ENCODE measurements around the gene DNAAF5.

DNAAF5 gene

DNA sequence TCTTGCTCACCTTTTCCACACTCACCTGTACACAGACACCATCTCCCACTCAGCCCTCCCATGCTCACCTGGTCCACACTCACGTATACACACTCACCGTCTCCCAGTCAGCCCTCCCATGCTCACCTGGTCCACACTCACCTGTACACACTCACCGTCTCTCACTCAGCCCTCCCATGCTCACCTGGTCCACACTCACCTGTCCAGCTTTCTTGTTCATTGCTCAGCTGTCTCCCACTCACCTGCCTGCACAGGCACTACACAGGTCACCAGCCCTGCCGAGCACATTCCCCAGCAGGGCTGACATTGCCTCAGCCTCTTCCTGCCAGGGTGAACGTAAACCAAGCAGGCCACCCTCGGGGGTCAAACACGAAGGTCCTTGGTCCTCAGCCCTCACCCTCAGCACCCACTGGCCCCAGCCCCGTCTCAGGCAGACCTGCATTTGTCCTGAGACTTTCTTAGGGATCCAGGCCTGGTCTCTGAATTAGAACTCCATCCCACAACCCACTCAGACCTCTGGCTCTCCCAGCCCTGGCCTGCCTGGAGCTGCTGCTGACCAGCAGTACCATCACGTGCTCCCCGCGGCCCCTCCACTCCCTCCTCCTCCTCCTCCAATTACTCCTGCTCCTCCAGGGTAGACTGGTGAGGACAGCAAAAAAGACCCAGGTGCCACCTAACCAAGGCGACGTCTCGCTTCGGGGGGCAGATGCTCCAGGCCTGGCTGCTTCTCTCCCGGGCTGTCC lies 12.8 kb upstream of the DNAAF5 start:
- TF ChIP-seq, protein P1, sequence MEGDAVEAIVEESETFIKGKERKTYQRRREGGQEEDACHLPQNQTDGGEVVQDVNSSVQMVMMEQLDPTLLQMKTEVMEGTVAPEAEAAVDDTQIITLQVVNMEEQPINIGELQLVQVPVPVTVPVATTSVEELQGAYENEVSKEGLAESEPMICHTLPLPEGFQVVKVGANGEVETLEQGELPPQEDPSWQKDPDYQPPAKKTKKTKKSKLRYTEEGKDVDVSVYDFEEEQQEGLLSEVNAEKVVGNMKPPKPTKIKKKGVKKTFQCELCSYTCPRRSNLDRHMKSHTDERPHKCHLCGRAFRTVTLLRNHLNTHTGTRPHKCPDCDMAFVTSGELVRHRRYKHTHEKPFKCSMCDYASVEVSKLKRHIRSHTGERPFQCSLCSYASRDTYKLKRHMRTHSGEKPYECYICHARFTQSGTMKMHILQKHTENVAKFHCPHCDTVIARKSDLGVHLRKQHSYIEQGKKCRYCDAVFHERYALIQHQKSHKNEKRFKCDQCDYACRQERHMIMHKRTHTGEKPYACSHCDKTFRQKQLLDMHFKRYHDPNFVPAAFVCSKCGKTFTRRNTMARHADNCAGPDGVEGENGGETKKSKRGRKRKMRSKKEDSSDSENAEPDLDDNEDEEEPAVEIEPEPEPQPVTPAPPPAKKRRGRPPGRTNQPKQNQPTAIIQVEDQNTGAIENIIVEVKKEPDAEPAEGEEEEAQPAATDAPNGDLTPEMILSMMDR (IDR thresholded peaks at IDR 0.05; ENCODE audit: low read depth, low read length, missing control alignments) = no peak

DNA sequence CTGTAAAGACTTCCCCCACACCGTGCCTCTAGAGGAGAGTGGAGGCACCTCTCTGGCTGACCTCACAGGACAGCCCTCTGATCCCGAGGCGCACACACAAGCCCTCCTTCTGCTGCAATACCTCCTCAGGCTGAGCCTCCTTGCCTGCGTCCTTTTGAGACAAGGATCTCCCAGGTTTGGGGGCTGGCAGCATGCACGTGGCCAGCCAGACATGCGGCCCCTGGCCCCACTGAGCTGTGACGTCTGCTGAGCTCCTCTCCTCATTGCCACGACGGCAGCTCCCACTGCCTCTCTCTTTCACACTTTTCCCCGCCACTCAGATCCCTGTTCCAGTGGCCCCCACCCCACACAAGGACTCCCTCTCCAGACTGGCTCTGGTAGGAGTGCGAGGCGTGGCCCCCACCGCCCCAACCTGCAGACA lies 12.2 kb upstream of the DNAAF5 start:
- in situ Hi-C loops (cut with HindIII; ENCODE audit: low sequenced_read_pairs) = no loop called here

More for the DNA sequence above, 12.8 kb upstream of the DNAAF5 start:
- H3K4me3 ChIP-seq (ENCODE audit: low read depth, low read length) = no peak overlapping the region
- in situ Hi-C loops (cut with HindIII; ENCODE audit: low sequenced_read_pairs) = no loop called here
- no peak for DNase-seq (ENCODE audit: low read depth)

DNA sequence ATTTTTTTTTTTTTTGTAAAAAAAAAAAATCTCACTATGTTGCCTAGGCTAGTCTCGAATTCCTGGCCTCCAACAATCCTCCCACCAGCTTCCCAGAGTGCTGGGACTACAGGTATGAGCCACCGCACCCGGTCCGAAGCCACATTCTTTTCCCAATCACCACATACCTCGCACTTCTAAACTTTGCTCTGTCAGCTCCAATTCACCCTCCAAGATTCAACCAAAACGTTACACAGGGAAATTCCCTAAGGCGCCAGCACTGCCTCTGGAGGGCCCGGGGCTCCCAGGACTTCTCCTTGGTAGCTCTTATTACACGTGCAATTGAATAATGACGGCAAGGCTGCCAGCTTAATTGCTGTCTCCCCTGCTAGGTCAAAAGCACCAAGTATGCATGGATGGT lies 10.3 kb upstream of the DNAAF5 start:
- TF ChIP-seq, protein P1 (IDR thresholded peaks at IDR 0.05; ENCODE audit: low read depth, low read length, missing control alignments) = no peak
- no peak overlapping the region for H3K4me3 ChIP-seq (ENCODE audit: low read depth, low read length)
- in situ Hi-C loops (cut with HindIII; ENCODE audit: low sequenced_read_pairs) = no loop called here
- no peak for DNase-seq (ENCODE audit: low read depth)

More for the DNA sequence above, 12.2 kb upstream of the DNAAF5 start:
- TF ChIP-seq, protein P1 (IDR thresholded peaks at IDR 0.05; ENCODE audit: low read depth, low read length, missing control alignments) = no peak
- no peak overlapping the region for H3K4me3 ChIP-seq (ENCODE audit: low read depth, low read length)
- no peak for DNase-seq (ENCODE audit: low read depth)

DNA sequence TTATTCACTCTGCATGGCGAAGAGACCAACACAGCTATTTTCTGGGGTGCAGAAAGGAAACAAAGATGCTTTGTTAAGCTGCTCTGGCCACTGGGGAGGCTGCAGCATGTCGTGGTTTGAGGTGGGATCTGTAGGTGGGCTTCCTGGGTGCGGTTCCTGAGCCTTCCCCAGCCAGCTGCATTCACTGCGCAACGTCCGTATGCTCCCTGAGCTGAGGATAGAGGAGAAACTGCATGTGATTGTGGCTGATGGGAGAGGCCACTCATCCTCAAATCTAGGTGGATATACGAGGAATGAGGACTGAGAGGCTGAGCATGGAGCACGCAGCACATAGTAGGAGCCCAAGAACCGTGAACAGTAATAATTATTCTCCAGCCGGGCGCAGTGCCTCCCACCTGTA lies 9.9 kb upstream of the DNAAF5 start:
- no peak for DNase-seq (ENCODE audit: low read depth)
- in situ Hi-C loops (cut with HindIII; ENCODE audit: low sequenced_read_pairs) = no loop called here

DNA sequence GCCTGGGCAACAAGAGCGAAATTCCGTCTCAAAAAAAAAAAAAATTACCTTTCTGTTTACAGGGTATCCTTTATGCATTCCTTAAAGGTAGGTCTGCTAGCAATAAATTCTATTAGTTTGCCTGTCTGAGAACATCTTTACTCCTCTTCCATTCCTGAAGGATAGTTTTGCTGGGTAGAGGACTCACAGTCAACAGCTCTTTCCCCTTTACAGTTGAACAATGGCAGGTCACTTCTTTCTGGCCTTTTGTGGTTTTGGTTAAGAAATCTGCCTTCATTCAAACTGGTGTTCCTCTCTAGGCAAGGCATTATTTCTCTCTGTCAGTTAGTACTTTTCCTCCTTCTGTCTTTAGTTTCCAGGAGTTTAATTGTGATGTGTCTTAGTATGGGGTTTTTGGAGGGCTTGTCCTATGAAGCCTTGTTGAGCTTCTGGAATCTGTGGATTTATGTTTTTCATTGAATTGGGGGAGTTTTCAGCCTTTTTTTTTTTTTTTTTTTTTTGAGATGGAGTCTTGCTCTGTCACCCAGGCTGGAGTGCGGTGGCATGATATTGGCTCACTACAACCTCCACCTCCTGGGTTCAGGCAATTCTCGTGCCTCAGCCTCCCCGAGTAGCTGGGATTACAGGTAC lies 4.8 kb upstream of the DNAAF5 start:
- TF ChIP-seq, protein P1 (IDR thresholded peaks at IDR 0.05; ENCODE audit: low read depth, low read length, missing control alignments) = no peak
- H3K4me3 ChIP-seq (ENCODE audit: low read depth, low read length) = no peak overlapping the region
- DNase-seq (ENCODE audit: low read depth) = no peak
- in situ Hi-C loops (cut with HindIII; ENCODE audit: low sequenced_read_pairs) = no loop called here

More for the DNA sequence above, 9.9 kb upstream of the DNAAF5 start:
- TF ChIP-seq, protein P1 (IDR thresholded peaks at IDR 0.05; ENCODE audit: low read depth, low read length, missing control alignments) = no peak
- H3K4me3 ChIP-seq (ENCODE audit: low read depth, low read length) = no peak overlapping the region

DNA sequence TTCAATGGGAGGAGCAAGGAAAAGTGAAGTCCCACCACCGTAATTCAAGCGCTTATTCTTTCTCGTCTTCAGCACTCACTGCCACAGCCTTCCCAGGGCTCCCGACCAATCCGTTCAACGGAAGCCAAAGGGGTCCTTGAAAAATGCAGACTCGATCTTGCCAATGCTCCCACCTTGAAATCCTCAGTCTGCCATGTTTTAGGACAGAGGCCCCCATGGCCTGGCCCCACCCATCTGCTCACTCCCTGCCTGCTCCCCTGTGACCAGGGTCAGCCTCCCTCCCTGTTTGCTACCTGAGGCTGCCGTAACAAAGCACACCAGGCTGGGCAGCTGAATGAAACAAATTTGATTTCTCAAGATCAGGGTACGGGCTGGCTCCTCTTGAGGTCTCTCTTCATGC lies 3.0 kb upstream of the DNAAF5 start:
- TF ChIP-seq, protein P1 (IDR thresholded peaks at IDR 0.05; ENCODE audit: low read depth, low read length, missing control alignments) = no peak
- DNase-seq (ENCODE audit: low read depth) = no peak
- no peak overlapping the region for H3K4me3 ChIP-seq (ENCODE audit: low read depth, low read length)
- in situ Hi-C loops (cut with HindIII; ENCODE audit: low sequenced_read_pairs) = no loop called here
